ENCODE results near the gene RBM43. TPM values are rescaled to one million over a fixed set of nuclear protein-coding genes. Genes with fewer than 3 reads are reported as not detected.
A peak's percentile ranks its signal among the peaks of the same experiment; 100 is the strongest.

RBM43 gene
- polyA plus RNA-seq, 2 of the 4 experiments (the other 2 are of a cell fraction) = 4.8 to 9.3 TPM

- Histone ChIP-seq H3K27ac (no peak overlapping the region), H3K4me1 (peaks cover 15% of the 10 kb centered on the region; the same call in 2 of the 3 replicates), H3K4me2 (no peak overlapping the region), H3K4me3 (no peak overlapping the region), H3K9me3 (no peaks in the 10 kb centered on the region)
- ATAC-seq (no peak), DNase-seq (ENCODE audit: low read depth in 1 of 2, low spot score in 1 of 2) (no peak), FAIRE-seq (no peak)
- ChIA-PET CTCF (no interaction called here), POLR2A (no interaction called here)
- TF ChIP-seq CEBPB (IDR thresholded peaks at IDR 0.05) (peak in 1 of 2 experiments; percentile 14; a peak in 1 of 4 replicates), KDM5A (IDR thresholded peaks at IDR 0.05) (no peak)
Measured at GRCh38 chr2:151292546-151292945, 30.9 kb upstream of the RBM43 start.

GRCh38 chr2:151292141-151292540, 30.5 kb upstream of the RBM43 start:
- no peak overlapping the region for H3K4me2 ChIP-seq
- no peak overlapping the region for H3K4me3 ChIP-seq
- no peaks in the 10 kb centered on the region for H3K9me3 ChIP-seq
- POLR2A ChIA-PET = no interaction called here
- H3K4me1 ChIP-seq = peaks cover 15% of the 10 kb centered on the region; the same call in 2 of the 3 replicates
- 89% methylated on average over 2 of the region's 2 CpGs for WGBS (ENCODE audit: missing lambda C conversion rate)
- H3K27ac ChIP-seq = no peak overlapping the region
- ATAC-seq (no peak), DNase-seq (ENCODE audit: low read depth in 1 of 2, low spot score in 1 of 2) (no peak), FAIRE-seq (no peak)
- TF ChIP-seq REST (IDR thresholded peaks at IDR 0.05) = no peak
- CTCF ChIA-PET = no interaction called here

- Histone ChIP-seq H3K4me2 (no peak overlapping the region), H3K4me1 (peaks cover 15% of the 10 kb centered on the region; the same call in 2 of the 3 replicates), H3K9me3 (no peaks in the 10 kb centered on the region), H3K4me3 (no peak overlapping the region), H3K27ac (no peak overlapping the region)
- CTCF ChIA-PET = interaction anchor here (1.2 kb wide), 1 partner anchor 118 kb away, joined by 3 read pairs; the partner anchor contains the start of gene RIF1
- no peak for DNase-seq (ENCODE audit: low read depth in 1 of 2, low spot score in 1 of 2)
- no peak for TF ChIP-seq USF2 (IDR thresholded peaks at IDR 0.05)
- no peak for TF ChIP-seq FOXS1 (CRISPR knock-in tag; IDR thresholded peaks at IDR 0.05)
- TF ChIP-seq GATA3 (IDR thresholded peaks at IDR 0.05; ENCODE audit: borderline replicate concordance) = no peak
- TF ChIP-seq KDM5A (IDR thresholded peaks at IDR 0.05) = no peak
- POLR2A ChIA-PET = no interaction called here
- no peak for ATAC-seq
- no peak for FAIRE-seq
Measured at GRCh38 chr2:151291224-151291623, 29.6 kb upstream of the RBM43 start.

GRCh38 chr2:151289972-151290866, 28.6 kb upstream of the RBM43 start:
- WGBS (ENCODE audit: missing lambda C conversion rate) = 28% methylated on average over 9 of the region's 9 CpGs
- H3K9me3 ChIP-seq = no peaks in the 10 kb centered on the region
- POLR2A ChIA-PET = interaction anchor here (0.6 to 3.2 kb wide), 6 partner anchors 19 to 141 kb away, joined by 3 to 27 read pairs (median 4); partner anchors contain the start of genes RBM43 and RIF1
- peak overlapping the region; percentile 86 for H3K4me2 ChIP-seq
- TF ChIP-seq CEBPB (IDR thresholded peaks at IDR 0.05) (peak; percentile 41 to 56; a peak in 3 of 4 replicates), RNF2 (IDR thresholded peaks at IDR 0.05; ENCODE audit: borderline replicate concordance, low read depth) (0 out of 2 replicates have a peak, but pooled peaks have one; percentile 59), EP300 (IDR thresholded peaks at IDR 0.05) (no peak), CTCF (IDR thresholded peaks at IDR 0.05) (no peak)
- ATAC-seq (no peak), FAIRE-seq (no peak), DNase-seq (ENCODE audit: low read depth in 1 of 2, low spot score in 1 of 2) (peak; percentile 39 to 42)
- H3K4me3 ChIP-seq = peak overlapping the region; percentile 60
- CTCF ChIA-PET = interaction anchor here (0.7 to 1.2 kb wide), 6 partner anchors 9 to 277 kb away, joined by 3 to 6 read pairs (median 3); partner anchors contain the start of gene RIF1
- H3K27ac ChIP-seq = peak overlapping the region; percentile 90 to 93
- peaks cover 15% of the 10 kb centered on the region; the same call in 2 of the 3 replicates for H3K4me1 ChIP-seq

Measured in A549 (cell line).